ENCODE measurements around the gene NUP107.

DNA sequence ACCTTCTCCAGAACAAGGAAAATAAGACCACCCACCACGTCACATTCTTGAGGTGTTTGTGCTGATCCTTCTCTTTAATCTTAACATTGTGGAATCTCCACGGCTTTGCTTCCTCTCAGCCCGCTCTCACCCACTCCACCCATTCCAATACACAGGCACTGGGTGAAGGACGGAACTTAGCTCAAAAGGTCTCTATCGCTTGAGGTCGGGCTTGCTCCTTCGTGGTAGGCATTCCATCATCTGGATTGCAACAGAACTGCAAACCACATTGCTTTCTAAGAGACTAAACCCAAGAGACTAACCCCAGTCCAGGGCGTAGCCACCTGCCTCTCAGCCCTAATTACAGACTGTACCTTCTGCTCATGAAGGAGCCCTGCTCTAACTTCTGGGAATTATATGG, 97.2 kb downstream of the NUP107 start:
- TF ChIP-seq POLR2A (IDR thresholded peaks at IDR 0.05; ENCODE audit: borderline replicate concordance, extremely low read depth, insufficient read depth, insufficient read length) (no peak), EZH2 (IDR thresholded peaks at IDR 0.05) (no peak), ZBTB33 (IDR thresholded peaks at IDR 0.05; ENCODE audit: extremely low read depth, insufficient replicate concordance, low read length) (no peak), JUND (IDR thresholded peaks at IDR 0.05) (no peak), SP1 (IDR thresholded peaks at IDR 0.05; ENCODE audit: low read depth) (no peak), ZFX (IDR thresholded peaks at IDR 0.05) (no peak), SIN3A (IDR thresholded peaks at IDR 0.05; ENCODE audit: low read depth) (no peak), EZH2phosphoT487 (IDR thresholded peaks at IDR 0.05; ENCODE audit: borderline replicate concordance) (no peak)
- TF ChIP-seq, protein P1, sequence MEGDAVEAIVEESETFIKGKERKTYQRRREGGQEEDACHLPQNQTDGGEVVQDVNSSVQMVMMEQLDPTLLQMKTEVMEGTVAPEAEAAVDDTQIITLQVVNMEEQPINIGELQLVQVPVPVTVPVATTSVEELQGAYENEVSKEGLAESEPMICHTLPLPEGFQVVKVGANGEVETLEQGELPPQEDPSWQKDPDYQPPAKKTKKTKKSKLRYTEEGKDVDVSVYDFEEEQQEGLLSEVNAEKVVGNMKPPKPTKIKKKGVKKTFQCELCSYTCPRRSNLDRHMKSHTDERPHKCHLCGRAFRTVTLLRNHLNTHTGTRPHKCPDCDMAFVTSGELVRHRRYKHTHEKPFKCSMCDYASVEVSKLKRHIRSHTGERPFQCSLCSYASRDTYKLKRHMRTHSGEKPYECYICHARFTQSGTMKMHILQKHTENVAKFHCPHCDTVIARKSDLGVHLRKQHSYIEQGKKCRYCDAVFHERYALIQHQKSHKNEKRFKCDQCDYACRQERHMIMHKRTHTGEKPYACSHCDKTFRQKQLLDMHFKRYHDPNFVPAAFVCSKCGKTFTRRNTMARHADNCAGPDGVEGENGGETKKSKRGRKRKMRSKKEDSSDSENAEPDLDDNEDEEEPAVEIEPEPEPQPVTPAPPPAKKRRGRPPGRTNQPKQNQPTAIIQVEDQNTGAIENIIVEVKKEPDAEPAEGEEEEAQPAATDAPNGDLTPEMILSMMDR (IDR thresholded peaks at IDR 0.05 in 2 of 3, conservative IDR thresholded peaks at IDR 0.05 in 1 of 3; ENCODE audit: borderline replicate concordance in 1 of 3, insufficient read depth in 1 of 3, low read depth in 2 of 3, low read length in 2 of 3) = no peak
